ENCODE data around the gene SYNJ2BP.

SYNJ2BP gene

DNA sequence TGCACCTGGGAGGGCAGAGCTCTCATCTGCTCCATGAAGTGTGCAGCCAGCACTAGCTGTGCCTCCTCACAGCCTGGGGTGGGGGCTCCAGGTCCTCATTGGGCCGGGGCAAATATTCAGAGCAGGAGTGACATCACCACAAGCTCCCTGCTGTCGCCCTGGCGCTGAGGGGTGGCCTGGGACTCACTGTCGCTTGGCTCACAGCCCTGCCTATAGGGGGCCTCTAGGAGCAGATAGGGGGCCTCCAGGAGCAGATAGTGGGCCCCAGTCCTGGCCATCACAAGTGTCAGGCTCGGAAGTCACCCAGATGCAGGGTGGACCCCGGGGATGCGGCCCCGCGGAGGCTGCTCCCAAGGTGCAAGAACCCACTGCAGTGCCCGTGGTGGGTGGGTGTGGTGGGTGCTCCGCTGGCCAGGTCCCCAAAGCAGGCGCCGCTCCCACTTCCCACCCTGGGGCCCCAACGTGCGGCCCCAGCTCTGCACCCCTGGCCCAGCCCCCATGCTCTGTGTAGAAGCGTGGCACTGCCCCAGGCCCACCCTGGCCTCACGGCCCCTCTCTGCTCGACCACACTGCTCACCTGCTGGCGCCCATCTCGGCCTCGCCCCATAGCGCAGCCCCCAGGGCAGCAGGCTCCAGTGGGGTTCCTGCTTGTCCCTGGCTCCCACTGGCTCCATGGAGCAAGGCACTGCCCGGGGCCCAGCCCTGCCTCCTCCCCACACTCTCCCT, 18.0 kb downstream of the SYNJ2BP start:
- DNase-seq (ENCODE audit: low spot score), result no peak
- TF ChIP-seq, protein P1, sequence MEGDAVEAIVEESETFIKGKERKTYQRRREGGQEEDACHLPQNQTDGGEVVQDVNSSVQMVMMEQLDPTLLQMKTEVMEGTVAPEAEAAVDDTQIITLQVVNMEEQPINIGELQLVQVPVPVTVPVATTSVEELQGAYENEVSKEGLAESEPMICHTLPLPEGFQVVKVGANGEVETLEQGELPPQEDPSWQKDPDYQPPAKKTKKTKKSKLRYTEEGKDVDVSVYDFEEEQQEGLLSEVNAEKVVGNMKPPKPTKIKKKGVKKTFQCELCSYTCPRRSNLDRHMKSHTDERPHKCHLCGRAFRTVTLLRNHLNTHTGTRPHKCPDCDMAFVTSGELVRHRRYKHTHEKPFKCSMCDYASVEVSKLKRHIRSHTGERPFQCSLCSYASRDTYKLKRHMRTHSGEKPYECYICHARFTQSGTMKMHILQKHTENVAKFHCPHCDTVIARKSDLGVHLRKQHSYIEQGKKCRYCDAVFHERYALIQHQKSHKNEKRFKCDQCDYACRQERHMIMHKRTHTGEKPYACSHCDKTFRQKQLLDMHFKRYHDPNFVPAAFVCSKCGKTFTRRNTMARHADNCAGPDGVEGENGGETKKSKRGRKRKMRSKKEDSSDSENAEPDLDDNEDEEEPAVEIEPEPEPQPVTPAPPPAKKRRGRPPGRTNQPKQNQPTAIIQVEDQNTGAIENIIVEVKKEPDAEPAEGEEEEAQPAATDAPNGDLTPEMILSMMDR (IDR thresholded peaks at IDR 0.05; ENCODE audit: extremely low read depth, missing control alignments), result no peak

DNA sequence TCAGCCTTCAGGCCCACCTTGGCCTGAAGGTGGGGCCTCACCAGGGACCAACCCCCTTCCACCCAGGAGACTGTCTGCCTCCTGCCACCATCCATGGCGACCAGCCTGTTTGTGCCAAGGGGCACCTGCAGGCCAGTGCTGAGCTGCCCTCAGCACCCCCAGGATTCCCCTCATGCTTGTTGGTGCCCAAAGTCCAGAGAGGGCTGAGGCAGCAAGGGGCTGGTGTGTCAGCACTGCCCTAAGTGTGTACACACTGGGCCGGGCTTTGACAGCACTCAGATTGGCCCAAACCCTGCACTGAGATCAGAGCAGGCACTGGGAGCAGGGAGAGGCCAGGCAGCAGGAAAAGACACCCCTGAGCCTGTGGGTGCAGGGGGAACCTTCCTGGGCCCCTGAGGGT, 18.6 kb downstream of the SYNJ2BP start:
- no peak for DNase-seq (ENCODE audit: low spot score)
- TF ChIP-seq, protein P1 (IDR thresholded peaks at IDR 0.05; ENCODE audit: extremely low read depth, missing control alignments), result no peak

DNA sequence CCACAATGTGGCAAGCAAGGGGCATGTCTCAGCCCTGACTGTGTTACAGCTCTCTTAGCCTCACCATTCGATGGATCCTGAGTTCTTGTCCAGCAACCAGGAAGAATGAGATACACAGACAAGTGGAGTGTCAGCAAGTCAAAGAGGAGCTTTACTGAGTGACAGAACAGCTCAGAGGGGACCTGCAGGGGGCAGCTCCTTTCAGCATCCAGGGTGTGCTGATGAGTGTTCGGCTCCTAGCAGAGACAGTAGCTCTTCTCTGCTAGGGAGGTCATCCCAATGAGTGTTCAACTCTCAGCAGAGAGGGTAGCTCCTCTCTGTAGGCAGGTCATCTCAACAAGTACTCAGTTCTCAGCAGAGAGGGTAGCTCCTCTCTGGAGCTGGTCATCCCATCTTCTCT, 19.1 kb downstream of the SYNJ2BP start:
- TF ChIP-seq, protein P1 (IDR thresholded peaks at IDR 0.05; ENCODE audit: extremely low read depth, missing control alignments), result no peak
- DNase-seq (ENCODE audit: low spot score), result no peak

DNA sequence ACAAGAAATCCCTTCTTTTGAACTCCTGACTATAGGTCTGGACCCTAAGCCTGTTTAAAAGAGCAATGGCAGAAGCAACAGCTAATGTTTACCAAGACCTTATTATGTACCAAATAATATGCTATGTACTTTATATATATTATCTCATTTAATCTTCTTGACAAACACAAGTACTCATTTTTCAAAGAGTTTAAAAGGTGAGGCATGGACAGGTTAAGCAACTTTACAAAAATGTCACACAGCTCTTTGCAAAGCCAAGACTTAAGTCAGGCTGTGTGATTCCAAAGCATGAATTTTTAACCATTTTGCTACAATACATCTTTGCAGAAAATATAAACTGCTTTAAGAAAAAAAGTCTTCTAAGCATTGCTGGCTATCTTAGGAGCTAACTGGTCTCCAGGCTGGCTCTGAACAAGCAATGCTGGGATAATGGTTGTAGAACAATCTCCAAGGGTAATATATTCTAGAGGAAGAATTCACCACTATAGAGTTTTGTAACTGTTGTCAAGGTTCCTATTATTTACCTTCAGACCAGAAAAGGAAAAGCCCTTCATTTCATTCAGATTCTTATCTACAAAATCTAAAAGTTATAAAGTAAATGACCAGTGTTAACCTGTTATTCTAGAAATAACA, 22.1 kb downstream of the SYNJ2BP start:
- no peak for DNase-seq (ENCODE audit: low spot score)

DNA sequence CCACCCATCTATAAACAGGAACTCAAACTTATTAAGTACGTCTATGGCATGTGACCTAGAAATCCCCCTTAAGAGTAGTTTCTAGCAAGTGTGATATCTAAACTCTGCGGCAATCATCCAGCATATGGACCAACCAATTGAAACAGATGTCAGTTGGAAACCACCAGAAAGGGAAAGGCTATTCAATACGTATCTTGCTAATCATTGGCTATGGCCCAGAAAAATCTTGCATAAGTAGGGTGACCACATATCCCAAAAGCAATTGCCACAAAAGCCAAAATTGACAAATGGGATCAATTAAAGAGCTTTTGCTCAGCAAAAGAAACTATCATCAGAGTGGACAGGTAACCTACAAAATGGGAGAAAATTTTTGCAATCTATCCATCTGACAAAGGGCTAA, 24.2 kb downstream of the SYNJ2BP start:
- TF ChIP-seq, protein P1 (IDR thresholded peaks at IDR 0.05; ENCODE audit: extremely low read depth, missing control alignments), result no peak
- DNase-seq (ENCODE audit: low spot score), result no peak

More for the DNA sequence above, 22.1 kb downstream of the SYNJ2BP start:
- TF ChIP-seq, protein P1 (IDR thresholded peaks at IDR 0.05; ENCODE audit: extremely low read depth, missing control alignments), result no peak

DNA sequence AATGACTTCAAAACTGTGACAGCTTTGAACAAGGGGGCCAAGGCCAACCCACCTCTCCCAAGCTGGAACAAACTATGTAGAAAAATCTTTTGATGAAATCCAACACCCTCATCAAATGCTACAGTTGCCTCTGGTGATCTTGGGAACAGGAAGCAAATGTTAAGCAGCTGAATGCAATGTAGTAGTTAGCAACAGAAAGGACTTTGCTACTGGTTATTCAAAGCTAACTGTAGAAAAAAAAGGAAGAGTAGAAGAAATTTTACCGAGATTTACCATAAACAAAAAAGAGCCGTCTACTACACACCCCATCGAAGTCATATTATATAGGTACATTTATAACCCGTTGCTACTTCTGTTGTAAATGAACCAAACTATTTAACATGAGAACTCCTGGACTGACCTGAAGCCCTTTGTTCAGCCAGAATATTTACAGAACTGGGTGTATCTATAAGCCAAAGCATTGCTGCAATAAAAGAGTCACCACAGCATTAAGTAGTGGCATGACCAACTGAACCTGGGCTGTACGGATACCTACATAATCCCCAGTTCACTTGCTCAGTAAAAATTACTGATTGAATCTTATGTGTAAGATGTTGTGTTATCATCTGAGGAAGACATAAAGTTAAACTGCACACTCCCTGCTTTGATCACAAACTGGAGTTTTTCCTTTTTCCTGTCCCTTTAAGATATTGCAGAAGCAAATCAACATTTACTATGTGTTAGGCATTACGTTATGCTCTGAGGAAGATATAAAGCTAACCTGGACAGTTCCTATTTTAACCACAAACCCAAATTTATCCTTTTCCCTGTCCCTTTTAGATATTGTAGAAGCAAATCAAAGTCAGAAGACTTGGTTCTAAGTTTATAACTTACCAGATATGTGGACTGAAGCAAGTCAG, 25.1 kb downstream of the SYNJ2BP start:
- no peak for DNase-seq (ENCODE audit: low spot score)
- TF ChIP-seq, protein P1 (IDR thresholded peaks at IDR 0.05; ENCODE audit: extremely low read depth, missing control alignments), result no peak

DNA sequence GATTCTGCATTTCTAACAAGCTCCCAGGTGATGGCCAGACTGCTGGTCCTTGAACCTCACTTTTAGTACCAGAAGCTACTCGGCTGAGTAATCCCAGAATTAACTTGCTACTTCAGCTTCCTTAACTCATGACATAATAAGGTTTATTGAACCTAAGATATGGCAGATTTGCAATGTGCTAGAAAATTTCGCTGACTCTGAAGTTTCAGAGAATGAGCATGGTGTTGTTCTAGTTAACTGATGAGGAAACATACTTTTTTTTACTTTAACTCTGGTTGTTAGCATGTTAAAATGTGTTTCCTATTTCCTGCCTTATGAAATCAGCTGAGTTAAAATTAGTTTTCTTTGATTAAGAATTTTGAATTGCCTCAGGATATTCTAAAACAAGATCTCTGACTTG, 34.4 kb downstream of the SYNJ2BP start:
- no peak for DNase-seq (ENCODE audit: low spot score)
- TF ChIP-seq, protein P1 (IDR thresholded peaks at IDR 0.05; ENCODE audit: extremely low read depth, missing control alignments), result no peak

Measured in GM20000 (cell line).